Activated CD4-positive, alpha-beta T cell treated with anti-CD3 and anti-CD28 coated beads, Interleukin-2, amount 10 ng/mL, durations not matched to agents 24 days and 14 days (primary cell): ENCODE results near the gene MBOAT7. TPM values are rescaled to one million over a fixed set of nuclear protein-coding genes. Genes with fewer than 3 reads are reported as not detected.
"Not testable (repeated sequence)": the region's sequence is repeated elsewhere in the genome, so short reads cannot be mapped to it uniquely, and the experiment has no call there.

Source experiments
- DNase-seq: peaks from one replicate; pipeline ENCODE4 v3.0.0; 2022
- H3K27ac Mint-ChIP-seq: one replicate; pipeline ENCODE4 v1.8.0; 2022; ENCODE audit warnings: mild to moderate bottlenecking, mixed read lengths
- H3K27me3 Mint-ChIP-seq: one replicate; pipeline ENCODE4 v1.8.0; 2022; ENCODE audit warnings: mixed read lengths
- H3K36me3 Mint-ChIP-seq: one replicate; pipeline ENCODE4 v1.8.0; 2022; ENCODE audit warnings: low read depth, mild to moderate bottlenecking, mixed read lengths
- H3K4me1 Mint-ChIP-seq: one replicate; pipeline ENCODE4 v1.8.0; 2021; ENCODE audit warnings: mixed read lengths
- H3K4me3 Mint-ChIP-seq: one replicate; pipeline ENCODE4 v1.8.0; 2022; ENCODE audit warnings: mild to moderate bottlenecking, moderate library complexity, mixed read lengths
- H3K9me3 Mint-ChIP-seq: one replicate; pipeline ENCODE4 v1.8.0; 2021; ENCODE audit warnings: mixed read lengths
- intact Hi-C: fragments of 100-400 bp; cut with micrococcal nuclease; formaldehyde crosslinking; loops from one replicate; pipeline ENCODE4 v1.15.1; 2023
- total RNA-seq: library from RNA; stranded (reverse); gene quantifications from 2 replicates; pipeline ENCODE4 v1.2.3, GENCODE V29; 2022

Gene MBOAT7
- total RNA-seq, 1 donor from 2014 or later: 291 TPM

- Mint-ChIP-seq H3K27me3 (no peaks in the 10 kb centered on the region), H3K4me3 (peak overlapping the region; percentile 95), H3K27ac (peak overlapping the region; percentile 95), H3K36me3 (peaks cover 94% of the 10 kb centered on the region), H3K9me3 (peaks cover 4% of the 10 kb centered on the region), H3K4me1 (peaks cover 83% of the 10 kb centered on the region)
- intact Hi-C loops: loop anchor here (5.0 to 10.0 kb wide), 3 partner anchors 239 to 1049 kb away; partner anchors contain the start of genes LENG8 and PPP6R1
- DNase-seq: no peak
Observed at GRCh38 chr19:54206030-54206830, 16.9 kb upstream of the MBOAT7 start.

GRCh38 chr19:54204767-54205468 lies 15.5 kb upstream of the MBOAT7 start:
- H3K9me3 Mint-ChIP-seq: no peaks in the 10 kb centered on the region
- peak overlapping the region; percentile 95 for H3K4me3 Mint-ChIP-seq
- no peak for DNase-seq
- H3K36me3 Mint-ChIP-seq: peaks cover 89% of the 10 kb centered on the region
- no peaks in the 10 kb centered on the region for H3K27me3 Mint-ChIP-seq
- peak overlapping the region; percentile 25 for H3K27ac Mint-ChIP-seq
- intact Hi-C loops: loop anchor here (5.0 to 10.0 kb wide), 3 partner anchors 240 to 1050 kb away; partner anchors contain the start of genes LENG8 and PPP6R1
- peaks cover 77% of the 10 kb centered on the region for H3K4me1 Mint-ChIP-seq

- Mint-ChIP-seq H3K36me3 (peaks cover 75% of the 10 kb centered on the region), H3K27ac (peak overlapping the region; percentile 74), H3K4me1 (peaks cover 67% of the 10 kb centered on the region), H3K9me3 (no peaks in the 10 kb centered on the region), H3K27me3 (no peaks in the 10 kb centered on the region), H3K4me3 (peak overlapping the region; percentile 95)
- no peak for DNase-seq
- intact Hi-C loops: loop anchor here (10.0 kb wide), 2 partner anchors 242 to 1052 kb away; partner anchors contain the start of genes LENG8 and PPP6R1
Observed at GRCh38 chr19:54203151-54203611, 13.8 kb upstream of the MBOAT7 start.

- Mint-ChIP-seq H3K4me1 (peaks cover 55% of the 10 kb centered on the region), H3K36me3 (peaks cover 65% of the 10 kb centered on the region), H3K27ac (peak overlapping the region; percentile 99), H3K27me3 (no peaks in the 10 kb centered on the region), H3K9me3 (no peaks in the 10 kb centered on the region), H3K4me3 (peak overlapping the region; percentile 95)
- DNase-seq: no peak
- intact Hi-C loops: loop anchor here (1.0 to 10.0 kb wide), 3 partner anchors 65 to 1053 kb away; partner anchors contain the start of genes CNOT3, LENG8 and PPP6R1
Observed at GRCh38 chr19:54201980-54202379, 12.6 kb upstream of the MBOAT7 start.

GRCh38 chr19:54201172-54201701 lies 11.9 kb upstream of the MBOAT7 start:
- Mint-ChIP-seq H3K4me1 (peaks cover 48% of the 10 kb centered on the region), H3K36me3 (peaks cover 57% of the 10 kb centered on the region), H3K4me3 (peak overlapping the region; percentile 95), H3K9me3 (no peaks in the 10 kb centered on the region), H3K27ac (peak overlapping the region; percentile 99), H3K27me3 (no peaks in the 10 kb centered on the region)
- no peak for DNase-seq
- intact Hi-C loops: loop anchor here (1.0 to 10.0 kb wide), 3 partner anchors 64 to 1054 kb away; partner anchors contain the start of genes CNOT3, LENG8 and PPP6R1

GRCh38 chr19:54199401-54199800 lies 10.0 kb upstream of the MBOAT7 start:
- intact Hi-C loops: no loop called here
- peaks cover 45% of the 10 kb centered on the region for H3K36me3 Mint-ChIP-seq
- no peaks in the 10 kb centered on the region for H3K27me3 Mint-ChIP-seq

GRCh38 chr19:54197121-54197520 lies 7.7 kb upstream of the MBOAT7 start:
- intact Hi-C loops: no loop called here
- no peak overlapping the region for H3K4me3 Mint-ChIP-seq
- H3K9me3 Mint-ChIP-seq: no peaks in the 10 kb centered on the region
- peaks cover 26% of the 10 kb centered on the region for H3K4me1 Mint-ChIP-seq
- H3K36me3 Mint-ChIP-seq: peaks cover 29% of the 10 kb centered on the region
- no peaks in the 10 kb centered on the region for H3K27me3 Mint-ChIP-seq
- no peak for DNase-seq
- H3K27ac Mint-ChIP-seq: no peak overlapping the region

More at GRCh38 chr19:54199401-54199800, 10.0 kb upstream of the MBOAT7 start:
- Mint-ChIP-seq H3K4me1 (peaks cover 38% of the 10 kb centered on the region), H3K27ac (peak overlapping the region; percentile 78), H3K4me3 (peak overlapping the region; percentile 80), H3K9me3 (no peaks in the 10 kb centered on the region)
- DNase-seq: no peak

- no peak for DNase-seq
- H3K4me3 Mint-ChIP-seq: no peak overlapping the region
- H3K36me3 Mint-ChIP-seq: peaks cover 25% of the 10 kb centered on the region
- peaks cover 26% of the 10 kb centered on the region for H3K4me1 Mint-ChIP-seq
- no peaks in the 10 kb centered on the region for H3K9me3 Mint-ChIP-seq
- no peak overlapping the region for H3K27ac Mint-ChIP-seq
- intact Hi-C loops: no loop called here
- no peaks in the 10 kb centered on the region for H3K27me3 Mint-ChIP-seq
Observed at GRCh38 chr19:54196536-54196935, 7.2 kb upstream of the MBOAT7 start.

- H3K36me3 Mint-ChIP-seq: peaks cover 16% of the 10 kb centered on the region
- H3K4me1 Mint-ChIP-seq: peaks cover 17% of the 10 kb centered on the region
- H3K27me3 Mint-ChIP-seq, DNase-seq, H3K4me3 Mint-ChIP-seq, H3K27ac Mint-ChIP-seq, H3K9me3 Mint-ChIP-seq: not testable (repeated sequence)
- intact Hi-C loops: loop anchor here (5.0 kb wide), 1 partner anchor 268 kb away; the partner anchor contains the start of gene LENG9
Observed at GRCh38 chr19:54194463-54194862, 5.1 kb upstream of the MBOAT7 start.

- no peaks in the 10 kb centered on the region for H3K27me3 Mint-ChIP-seq
- no peak for DNase-seq
- no peak overlapping the region for H3K27ac Mint-ChIP-seq
- no peaks in the 10 kb centered on the region for H3K9me3 Mint-ChIP-seq
- H3K36me3 Mint-ChIP-seq: peaks cover 18% of the 10 kb centered on the region
- peak overlapping the region; percentile 53 for H3K4me3 Mint-ChIP-seq
- intact Hi-C loops: loop anchor here (5.0 kb wide), 1 partner anchor 269 kb away; the partner anchor contains the start of gene LENG9
- H3K4me1 Mint-ChIP-seq: peaks cover 18% of the 10 kb centered on the region
Observed at GRCh38 chr19:54193011-54193410, 3.6 kb upstream of the MBOAT7 start.

- Mint-ChIP-seq H3K4me1 (peaks cover 27% of the 10 kb centered on the region), H3K27me3 (no peaks in the 10 kb centered on the region), H3K27ac (peak overlapping the region; percentile 80), H3K9me3 (no peaks in the 10 kb centered on the region), H3K36me3 (peaks cover 26% of the 10 kb centered on the region), H3K4me3 (peak overlapping the region; percentile 85)
- intact Hi-C loops: loop anchor here (5.0 kb wide), 1 partner anchor 270 kb away; the partner anchor contains the start of gene LENG9
- DNase-seq: no peak
Observed at GRCh38 chr19:54191811-54192453, 2.6 kb upstream of the MBOAT7 start.

- peak within 1 kb of the TSS; percentile 98 for H3K27ac Mint-ChIP-seq
- no peaks in the 10 kb centered on the region for H3K9me3 Mint-ChIP-seq
- peaks cover 33% of the 10 kb centered on the region for H3K36me3 Mint-ChIP-seq
- intact Hi-C loops: loop anchor here (5.0 kb wide), 1 partner anchor 271 kb away; the partner anchor contains the start of gene LENG9
- H3K4me1 Mint-ChIP-seq: peaks cover 31% of the 10 kb centered on the region
- peak; percentile 96 for DNase-seq
- no peaks in the 10 kb centered on the region for H3K27me3 Mint-ChIP-seq
- peak within 1 kb of the TSS; percentile 85 for H3K4me3 Mint-ChIP-seq
Observed at GRCh38 chr19:54191011-54191810, 1.8 kb upstream of the MBOAT7 start, which contains the start of gene TSEN34. Gene TSEN34 (plus strand): TSS chr19:54191308. CDS start chr19:54191365, 57 bp downstream.
